Nephron progenitor cell (in vitro differentiated cells): ENCODE results near the gene CAND2.

Experiments used
- DNase-seq: peaks from one replicate; pipeline ENCODE4 v3.0.0; 2021
- H3K27ac Mint-ChIP-seq: 2 replicates; pipeline ENCODE4 v1.8.0; 2021; ENCODE audit warnings: mild to moderate bottlenecking, moderate library complexity, mixed read lengths
- H3K27me3 Mint-ChIP-seq: 2 replicates; pipeline ENCODE4 v1.8.0; 2021; ENCODE audit warnings: mild to moderate bottlenecking, low read depth, mixed read lengths; ENCODE audit not compliant: poor library complexity
- H3K36me3 Mint-ChIP-seq: 2 replicates; pipeline ENCODE4 v1.8.0; 2021; ENCODE audit warnings: low read depth, mixed read lengths
- H3K4me1 Mint-ChIP-seq: 2 replicates; pipeline ENCODE4 v1.8.0; 2021; ENCODE audit warnings: mixed read lengths
- H3K4me3 Mint-ChIP-seq: 2 replicates; pipeline ENCODE4 v1.8.0; 2021; ENCODE audit warnings: mild to moderate bottlenecking, moderate library complexity, mixed read lengths
- H3K9me3 Mint-ChIP-seq: 2 replicates; pipeline ENCODE4 v1.8.0; 2021; ENCODE audit warnings: mild to moderate bottlenecking, moderate library complexity, mixed read lengths
- CTCF ChIP-seq: fragments of 200-600 bp; sonication (generic); IDR thresholded peaks from 2 replicates; pipeline ENCODE4 v1.5.0; 2021; ENCODE audit warnings: antibody characterized with exemption

The CAND2 gene

GRCh38 chr3:12766541-12766940, 29.9 kb upstream of the CAND2 start:
- no peak overlapping the region for H3K27ac Mint-ChIP-seq
- no peak for DNase-seq
- H3K27me3 Mint-ChIP-seq, result peaks cover 6% of the 10 kb centered on the region

DNA sequence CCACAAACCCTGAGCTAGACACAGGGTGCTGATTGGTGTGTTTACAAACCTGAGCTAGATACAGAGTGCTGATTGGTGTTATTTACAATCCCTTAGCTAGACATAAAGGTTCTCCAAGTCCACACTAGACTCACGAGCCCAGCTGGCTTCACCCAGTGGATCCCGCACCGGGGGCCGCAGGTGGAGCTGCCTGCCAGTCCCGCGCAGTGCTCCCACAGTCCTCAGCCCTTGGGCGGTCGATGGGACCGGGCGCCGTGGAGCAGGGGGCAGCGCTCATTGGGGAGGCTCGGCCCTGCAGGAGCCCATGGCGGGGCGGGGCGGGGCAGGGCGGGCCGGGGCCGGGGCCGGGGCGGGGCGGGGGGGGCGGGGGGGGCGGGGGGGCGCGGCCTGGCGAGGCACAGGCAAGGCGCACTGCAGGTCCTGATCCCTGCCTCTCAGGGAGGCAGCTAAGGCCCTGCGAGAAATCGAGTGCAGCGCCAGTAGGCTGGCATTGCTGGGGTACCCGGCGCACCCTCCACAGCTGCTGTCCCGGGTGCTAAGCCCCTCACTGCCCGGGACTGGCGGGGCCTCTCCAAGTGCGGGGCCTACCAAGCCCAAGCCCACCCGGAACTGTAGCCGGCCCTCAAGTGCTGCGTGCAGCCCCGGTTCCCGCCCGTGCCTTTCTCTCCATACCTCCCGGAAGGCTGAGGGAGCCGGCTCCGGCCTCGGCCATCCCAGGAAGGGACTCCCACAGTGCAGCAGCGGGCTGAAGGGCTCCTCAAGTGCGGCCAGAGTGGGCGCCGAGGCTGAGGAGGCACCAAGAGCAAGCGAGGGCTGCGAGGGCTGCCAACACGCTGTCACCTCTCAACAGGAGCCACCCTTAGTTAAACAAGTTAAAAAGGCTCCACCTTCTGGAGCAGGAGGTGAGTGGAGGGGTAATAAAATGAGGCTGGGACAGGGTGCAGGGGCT, 27.6 kb upstream of the CAND2 start:
- peaks cover under 1% of the 10 kb centered on the region for H3K9me3 Mint-ChIP-seq
- H3K27me3 Mint-ChIP-seq, result peaks cover 10% of the 10 kb centered on the region
- no peak overlapping the region for H3K27ac Mint-ChIP-seq
- H3K4me3 Mint-ChIP-seq, result no peak overlapping the region
- DNase-seq, result no peak
- TF ChIP-seq CTCF, result no peak
- H3K4me1 Mint-ChIP-seq, result peaks cover 15% of the 10 kb centered on the region
- H3K36me3 Mint-ChIP-seq, result no peaks in the 10 kb centered on the region

More at GRCh38 chr3:12766541-12766940, 29.9 kb upstream of the CAND2 start:
- no peak for TF ChIP-seq CTCF
- H3K4me3 Mint-ChIP-seq, result no peak overlapping the region
- H3K4me1 Mint-ChIP-seq, result peaks cover 11% of the 10 kb centered on the region
- no peaks in the 10 kb centered on the region for H3K9me3 Mint-ChIP-seq
- no peaks in the 10 kb centered on the region for H3K36me3 Mint-ChIP-seq

DNA sequence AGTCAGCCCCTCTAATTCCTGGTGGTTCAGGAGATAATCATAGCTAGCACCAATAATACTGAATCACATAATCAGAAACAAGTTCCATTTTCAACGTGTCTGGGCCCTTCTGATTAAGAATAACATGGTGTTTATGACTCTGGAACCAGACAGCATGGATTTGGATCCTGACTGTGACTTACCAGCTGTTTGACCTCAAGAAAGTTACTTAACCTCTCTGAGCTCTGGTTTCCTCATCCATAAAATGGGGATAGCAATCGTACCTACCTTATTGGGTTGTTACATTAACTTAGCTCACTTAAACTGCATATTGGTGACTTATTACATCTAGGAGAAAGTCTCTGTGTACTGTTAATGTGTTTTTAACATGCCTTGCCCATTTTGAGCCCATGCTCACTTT, 26.7 kb upstream of the CAND2 start:
- Mint-ChIP-seq H3K27ac (no peak overlapping the region), H3K9me3 (peaks cover 9% of the 10 kb centered on the region), H3K27me3 (peaks cover 17% of the 10 kb centered on the region), H3K4me3 (no peak overlapping the region), H3K4me1 (peaks cover 15% of the 10 kb centered on the region), H3K36me3 (no peaks in the 10 kb centered on the region)
- TF ChIP-seq CTCF, result no peak
- DNase-seq, result no peak

- Mint-ChIP-seq H3K4me3 (no peak overlapping the region), H3K27me3 (peaks cover 19% of the 10 kb centered on the region), H3K36me3 (no peaks in the 10 kb centered on the region), H3K4me1 (peaks cover 15% of the 10 kb centered on the region), H3K27ac (no peak overlapping the region), H3K9me3 (peaks cover 10% of the 10 kb centered on the region)
- no peak for DNase-seq
- no peak for TF ChIP-seq CTCF
These were observed 25.2 kb upstream of the CAND2 start for GRCh38 chr3:12771236-12771635.

GRCh38 chr3:12772462-12772861, 24.0 kb upstream of the CAND2 start:
- Mint-ChIP-seq H3K9me3 (peaks cover 10% of the 10 kb centered on the region), H3K4me1 (peaks cover 15% of the 10 kb centered on the region), H3K4me3 (no peak overlapping the region), H3K36me3 (no peaks in the 10 kb centered on the region), H3K27ac (no peak overlapping the region), H3K27me3 (peaks cover 19% of the 10 kb centered on the region)
- TF ChIP-seq CTCF, result no peak
- no peak for DNase-seq
